Activated CD4-positive, alpha-beta T cell treated with anti-CD3 and anti-CD28 coated beads, Interleukin-2, amount 50 U/mL, for 16 hours (primary cell): ENCODE measurements around the gene TMEM131.
A peak's percentile ranks its signal among the peaks of the same experiment; 100 is the strongest.
"Not testable (repeated sequence)": the region's sequence is repeated elsewhere in the genome, so short reads cannot be mapped to it uniquely, and the experiment has no call there.

Experiments used
- DNase-seq: peaks from one replicate; pipeline ENCODE4 v3.0.0-alpha.2; 2020

Gene TMEM131

GRCh38 chr2:97717613-97717995 is 278.1 kb downstream of the TMEM131 start:
- DNase-seq: no peak

- DNase-seq: no peak
Observed at GRCh38 chr2:97716695-97717612, 278.8 kb downstream of the TMEM131 start.

GRCh38 chr2:97715951-97716694 is 279.6 kb downstream of the TMEM131 start:
- DNase-seq: no peak

GRCh38 chr2:97714950-97715652 is 280.6 kb downstream of the TMEM131 start:
- no peak for DNase-seq

- DNase-seq: peak; percentile 52
Observed at GRCh38 chr2:97714084-97714949, 281.4 kb downstream of the TMEM131 start.

GRCh38 chr2:97713296-97714083 is 282.3 kb downstream of the TMEM131 start, which contains the start of gene ZAP70:
TSS of gene ZAP70 (plus strand) at chr2:97713576. CDS start at chr2:97724037, 10,461 bp downstream.
- DNase-seq: peak; percentile 84

GRCh38 chr2:97712693-97713295 is 283.0 kb downstream of the TMEM131 start:
- peak; percentile 43 for DNase-seq

GRCh38 chr2:97712175-97712574 is 283.6 kb downstream of the TMEM131 start:
- not testable (repeated sequence) for DNase-seq

GRCh38 chr2:97711394-97711711 is 284.4 kb downstream of the TMEM131 start:
- DNase-seq: no peak

GRCh38 chr2:97708608-97709007 is 287.1 kb downstream of the TMEM131 start:
- no peak for DNase-seq

- no peak for DNase-seq
Observed at GRCh38 chr2:97708048-97708380, 287.7 kb downstream of the TMEM131 start.

GRCh38 chr2:97707362-97708047 is 288.2 kb downstream of the TMEM131 start:
- DNase-seq: no peak

GRCh38 chr2:97706708-97707345 is 288.9 kb downstream of the TMEM131 start:
- DNase-seq: no peak
